ENCODE measurements around the gene SNAPC4.

Gene SNAPC4

DNA sequence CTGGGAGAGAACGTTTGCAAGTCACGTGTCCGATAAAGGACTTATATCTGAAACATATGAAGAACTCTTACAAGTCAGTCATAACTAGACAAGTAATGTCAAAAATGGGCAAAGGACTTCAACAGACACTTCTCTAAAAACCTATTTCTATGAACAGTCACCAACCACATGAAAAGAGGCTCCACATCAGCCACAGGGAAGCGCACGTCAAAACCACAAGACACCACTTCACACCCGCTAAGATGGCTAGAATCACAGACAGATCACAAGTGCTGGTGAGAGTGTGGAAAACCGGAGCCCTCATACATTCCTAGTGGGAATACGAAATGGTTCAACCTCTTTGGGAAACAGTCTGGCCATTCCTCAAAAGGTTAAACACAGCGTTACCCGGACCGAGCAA, 15.0 kb downstream of the SNAPC4 start:
- no peak for DNase-seq

DNA sequence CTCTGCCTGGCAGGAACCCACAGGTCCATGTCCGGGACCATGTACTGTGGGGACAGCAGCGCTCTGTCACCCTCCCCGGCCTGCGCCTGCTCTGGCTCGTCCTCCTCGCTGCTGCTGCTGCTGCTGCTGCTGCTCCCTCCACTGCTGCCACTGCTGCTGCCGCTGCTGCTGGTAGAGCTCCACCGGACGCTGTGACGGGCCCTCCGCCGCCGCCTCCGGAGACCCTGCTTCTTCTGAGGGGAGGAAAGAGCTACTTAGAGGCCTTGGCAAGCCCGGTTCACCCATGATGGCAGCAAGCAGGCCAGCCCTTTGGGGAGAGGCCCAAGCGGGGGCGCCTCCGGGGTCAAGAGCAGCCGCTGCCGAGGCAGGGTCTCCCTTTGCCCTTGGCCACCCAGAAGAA, 16.5 kb downstream of the SNAPC4 start:
- no peak for DNase-seq

DNA sequence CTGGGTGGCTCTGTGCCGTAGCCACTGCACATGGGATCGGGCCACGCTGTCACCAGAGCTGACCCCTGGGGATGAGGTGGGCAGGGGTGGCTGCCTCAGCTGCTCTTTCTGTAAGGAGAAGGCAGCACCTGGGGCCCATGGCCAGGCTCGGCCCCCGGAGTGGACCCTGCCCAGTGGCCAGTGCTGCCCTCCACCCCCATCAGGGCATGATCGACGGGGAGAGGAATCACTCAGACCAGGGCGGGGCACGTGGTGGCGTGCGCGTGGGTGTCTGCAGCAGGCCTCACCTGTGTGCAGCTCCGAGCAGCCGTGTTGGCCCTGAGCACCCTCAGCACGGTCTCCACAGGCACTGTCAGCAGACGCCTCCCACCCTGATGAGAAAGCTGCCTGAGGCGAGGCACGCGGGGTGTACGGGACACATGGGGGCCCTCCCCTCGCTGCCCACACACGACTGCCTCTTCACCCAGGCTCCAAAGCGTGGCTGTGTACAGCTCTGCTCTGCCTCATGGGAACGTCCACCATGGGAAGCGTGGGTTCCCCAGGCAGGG, 17.9 kb downstream of the SNAPC4 start:
- no peak for DNase-seq

DNA sequence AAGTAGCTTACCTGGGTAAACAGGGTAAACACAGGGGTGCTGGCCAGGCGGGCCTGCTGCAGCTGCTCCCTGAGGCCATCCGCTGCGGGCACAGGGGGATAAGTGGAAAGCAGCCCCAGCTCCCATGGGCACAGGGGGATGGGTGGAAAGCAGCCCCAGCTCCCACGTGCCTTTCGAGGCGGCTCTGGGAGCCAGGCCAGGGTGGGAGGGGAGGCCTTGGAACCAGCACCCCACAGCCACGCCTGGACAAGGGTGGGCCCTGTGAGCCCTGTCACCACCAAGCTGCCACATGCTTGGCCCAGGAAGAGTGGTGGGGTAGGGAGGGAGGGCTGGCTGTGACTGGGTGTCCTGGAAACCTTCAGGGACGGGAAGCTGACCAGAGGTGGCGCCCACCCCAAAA, 18.7 kb downstream of the SNAPC4 start:
- DNase-seq = no peak

DNA sequence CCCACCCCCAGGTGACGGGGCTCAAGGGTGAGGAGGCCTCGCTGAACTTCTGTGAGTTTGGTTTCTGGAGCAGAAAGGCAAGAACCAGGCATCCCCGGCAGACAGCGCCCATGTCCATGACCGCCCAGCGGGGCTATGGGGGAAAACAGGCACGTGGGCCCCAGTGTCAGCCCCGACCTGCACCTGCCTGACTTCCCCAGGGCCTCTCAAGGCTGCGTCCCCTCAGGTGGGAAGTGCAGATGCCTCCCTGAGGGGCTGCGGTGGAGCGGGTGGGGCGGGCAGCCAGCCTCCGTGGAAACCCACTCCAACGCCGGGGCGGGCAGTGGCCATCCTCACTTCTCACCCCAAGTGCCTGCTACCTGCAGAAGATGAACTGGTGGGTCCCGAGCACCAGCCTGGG, 19.6 kb downstream of the SNAPC4 start:
- no peak for DNase-seq

DNA sequence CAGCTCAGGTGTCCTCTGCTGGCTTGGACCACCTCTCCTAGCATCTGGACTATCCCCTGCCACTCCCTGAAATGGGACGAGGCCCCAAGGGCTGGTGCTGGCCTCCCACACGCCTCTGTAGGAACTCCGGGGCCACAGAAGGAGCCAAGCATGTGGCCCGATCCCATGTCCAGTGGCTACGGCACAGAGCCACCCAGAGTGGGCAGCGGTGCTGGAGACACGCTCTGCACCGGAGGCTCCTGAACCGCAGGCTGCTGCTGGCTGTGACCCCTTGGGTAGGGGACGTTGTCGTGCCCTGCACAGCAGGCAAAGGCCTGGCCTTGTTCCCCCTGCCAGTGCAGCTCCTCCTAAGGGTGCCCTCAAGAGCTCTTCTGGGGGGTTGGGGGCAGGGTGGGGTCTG, 20.1 kb downstream of the SNAPC4 start:
- no peak for DNase-seq

DNA sequence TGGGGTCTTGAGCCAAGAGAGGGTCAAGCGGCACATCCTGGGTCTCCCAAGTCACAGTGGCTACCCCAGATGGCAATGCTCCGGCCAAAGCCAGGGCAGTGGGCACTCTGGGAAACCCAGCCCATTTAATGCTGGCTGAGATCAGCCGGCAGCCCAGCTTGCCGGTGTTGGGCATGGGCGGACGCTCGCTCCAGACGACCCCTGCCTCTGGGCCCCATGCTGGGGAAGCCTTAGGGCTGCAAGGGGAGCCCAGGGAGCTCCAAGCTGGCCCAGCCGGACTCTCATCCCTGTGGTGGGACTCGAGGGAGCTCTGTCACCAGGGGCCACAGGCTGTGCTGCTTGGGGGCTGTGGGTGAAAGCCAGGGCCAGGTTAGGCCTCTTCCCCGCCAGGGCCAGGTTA, 20.6 kb downstream of the SNAPC4 start:
- DNase-seq = no peak

DNA sequence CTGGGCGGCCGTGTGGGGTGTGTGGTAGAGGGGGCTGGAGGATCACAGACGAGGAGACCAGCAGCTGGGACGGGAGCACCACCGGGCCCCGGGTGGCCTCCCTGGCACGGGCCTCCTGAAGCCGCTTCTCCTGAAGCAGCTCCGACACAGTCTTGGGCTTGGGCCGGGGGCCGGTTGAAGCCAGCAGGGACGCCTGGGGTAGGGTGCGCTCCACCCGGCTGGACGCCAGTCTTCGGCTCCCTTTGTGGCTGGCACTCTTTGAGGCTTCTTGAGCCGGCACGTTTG, 21.0 kb downstream of the SNAPC4 start:
- no peak for DNase-seq

DNA sequence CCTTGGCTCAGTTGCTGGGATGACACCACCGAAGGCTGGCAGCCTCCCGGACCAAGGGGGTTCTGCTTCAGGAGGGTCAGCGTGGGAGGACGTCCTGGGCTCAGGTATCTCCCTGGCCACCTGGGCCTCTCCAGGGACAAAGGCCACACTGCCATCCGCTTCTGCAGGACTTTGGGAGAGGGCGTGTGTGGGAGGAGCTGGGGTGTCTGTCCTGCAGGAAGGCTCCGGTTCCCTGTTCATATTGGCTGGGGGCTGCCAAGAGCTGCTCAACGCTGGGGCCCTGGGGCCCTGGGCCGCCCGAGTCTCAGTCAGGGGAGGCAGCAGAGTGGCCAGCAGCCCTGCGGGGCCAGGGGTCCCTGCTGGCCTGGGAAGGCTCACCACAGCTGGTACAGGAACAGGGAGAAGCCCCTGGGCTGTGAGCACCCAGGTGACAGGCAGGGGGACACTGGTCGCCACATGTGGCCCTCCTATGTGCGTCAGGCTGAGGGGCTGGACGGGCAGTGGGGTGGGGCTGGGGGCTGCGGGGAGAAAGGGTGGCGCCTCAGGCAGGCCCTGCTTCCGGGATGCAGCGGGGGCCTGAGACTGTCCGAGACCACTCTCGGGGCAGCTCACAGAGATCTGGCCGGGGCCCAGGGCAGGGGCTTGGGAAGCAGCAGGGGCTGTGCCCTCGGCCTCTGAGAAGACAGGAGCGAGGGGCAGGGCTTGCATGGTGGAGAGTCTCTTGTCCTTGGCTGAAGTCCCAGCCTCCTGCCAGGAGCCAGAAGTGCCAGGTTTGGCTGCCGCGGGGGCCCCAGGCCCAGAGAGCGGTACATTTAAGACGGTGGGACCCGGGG, 21.6 kb downstream of the SNAPC4 start:
- no peak for DNase-seq

DNA sequence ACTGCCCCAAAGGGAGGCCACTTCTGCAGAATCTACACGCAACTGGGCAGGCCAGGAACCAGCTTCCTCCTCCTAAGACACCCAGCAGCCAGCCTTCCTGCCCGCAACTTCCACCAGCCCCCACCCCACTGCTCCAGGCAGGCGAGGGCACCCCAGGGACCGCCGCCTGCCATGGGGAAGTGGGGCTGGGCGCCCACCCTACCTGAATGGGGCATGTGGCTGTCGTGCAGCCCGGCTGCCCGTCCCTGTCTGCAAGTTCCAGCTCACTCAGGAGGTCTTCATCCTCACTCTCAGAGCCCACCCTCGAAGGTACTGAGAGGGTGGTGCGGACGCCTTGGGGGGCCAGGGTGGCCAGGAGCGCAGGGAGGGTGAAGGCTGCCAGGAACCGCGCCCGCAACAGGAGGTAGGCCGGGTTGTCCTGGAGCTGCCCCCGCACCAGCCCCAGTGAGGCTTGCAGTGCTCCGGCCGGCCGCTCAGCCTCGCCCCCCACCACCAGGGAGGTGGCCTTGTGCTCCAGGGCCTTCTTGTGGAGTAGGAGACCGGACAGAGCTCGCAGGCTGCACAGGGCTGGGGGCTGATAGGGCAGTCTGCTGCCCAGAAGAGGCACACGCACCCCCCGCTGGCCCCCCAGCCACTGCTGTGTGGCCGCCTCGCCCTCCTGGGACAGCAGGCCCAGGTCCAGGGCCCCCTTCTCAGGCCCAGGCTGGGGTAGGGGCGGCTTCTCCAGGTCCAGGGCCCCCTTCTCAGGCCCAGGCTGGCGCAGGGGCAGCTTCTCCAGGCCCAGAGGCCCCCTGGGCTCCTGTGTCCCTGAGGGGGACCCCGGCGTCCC, 22.4 kb downstream of the SNAPC4 start:
- DNase-seq = no peak

DNA sequence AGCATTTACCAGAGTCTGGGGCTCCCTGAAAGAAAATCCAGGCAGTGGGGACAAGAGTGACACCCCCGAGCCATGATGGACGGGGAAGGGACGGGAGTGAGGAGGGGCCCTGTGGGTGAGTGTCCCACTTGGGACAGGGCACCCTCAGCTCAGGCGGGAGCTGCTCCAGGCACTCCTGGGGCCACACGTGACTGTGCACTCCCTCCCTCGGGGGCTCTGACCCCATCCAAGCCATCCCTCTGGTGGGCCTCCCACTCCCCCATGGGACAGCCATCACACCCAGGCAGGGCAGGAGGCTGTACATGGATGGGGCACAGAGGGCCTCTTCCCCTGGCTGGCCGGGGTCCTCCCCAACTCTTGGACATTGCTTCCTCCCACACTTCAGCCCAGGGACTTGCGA, 23.5 kb downstream of the SNAPC4 start:
- no peak for DNase-seq

DNA sequence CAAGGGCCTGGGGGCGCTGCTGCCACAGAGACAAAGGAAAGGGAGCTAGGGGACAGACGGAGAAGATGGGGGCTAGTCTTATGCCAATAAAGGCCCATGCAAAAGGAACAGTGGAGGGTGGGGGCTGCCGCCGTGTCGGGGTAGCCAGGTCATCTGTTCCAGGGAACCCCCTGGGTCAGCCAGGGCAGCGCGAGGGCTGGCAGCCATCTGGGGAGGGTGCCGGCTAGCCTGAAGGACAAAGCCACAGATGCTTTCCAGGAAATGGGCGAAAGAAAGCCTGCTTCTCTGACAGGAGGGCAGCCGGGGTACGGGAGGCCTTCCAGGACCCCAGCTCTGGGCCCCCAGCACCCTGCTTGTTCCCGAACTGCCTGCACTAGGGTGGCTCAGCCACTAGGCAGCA, 24.9 kb downstream of the SNAPC4 start:
- no peak for DNase-seq

DNA sequence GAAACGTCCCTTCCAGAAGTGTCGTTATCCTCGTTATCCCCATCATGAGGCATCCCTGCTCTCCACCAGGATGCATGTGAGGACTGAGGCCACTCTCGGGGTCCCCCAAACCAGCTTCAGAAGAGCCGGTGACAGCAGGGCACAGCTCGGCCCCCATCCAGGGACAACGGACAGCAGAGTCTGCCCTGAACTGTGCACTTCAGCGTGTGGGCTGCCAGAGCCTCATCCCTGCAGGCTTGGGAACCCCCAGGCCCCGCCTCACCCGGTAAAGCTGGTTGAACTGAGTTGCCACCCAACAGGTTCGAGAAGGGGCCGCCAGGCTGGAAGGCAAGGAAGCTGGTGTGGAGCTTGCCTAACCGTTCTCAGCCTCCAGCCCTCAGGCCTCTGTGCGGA, 25.8 kb downstream of the SNAPC4 start:
- DNase-seq = no peak

DNA sequence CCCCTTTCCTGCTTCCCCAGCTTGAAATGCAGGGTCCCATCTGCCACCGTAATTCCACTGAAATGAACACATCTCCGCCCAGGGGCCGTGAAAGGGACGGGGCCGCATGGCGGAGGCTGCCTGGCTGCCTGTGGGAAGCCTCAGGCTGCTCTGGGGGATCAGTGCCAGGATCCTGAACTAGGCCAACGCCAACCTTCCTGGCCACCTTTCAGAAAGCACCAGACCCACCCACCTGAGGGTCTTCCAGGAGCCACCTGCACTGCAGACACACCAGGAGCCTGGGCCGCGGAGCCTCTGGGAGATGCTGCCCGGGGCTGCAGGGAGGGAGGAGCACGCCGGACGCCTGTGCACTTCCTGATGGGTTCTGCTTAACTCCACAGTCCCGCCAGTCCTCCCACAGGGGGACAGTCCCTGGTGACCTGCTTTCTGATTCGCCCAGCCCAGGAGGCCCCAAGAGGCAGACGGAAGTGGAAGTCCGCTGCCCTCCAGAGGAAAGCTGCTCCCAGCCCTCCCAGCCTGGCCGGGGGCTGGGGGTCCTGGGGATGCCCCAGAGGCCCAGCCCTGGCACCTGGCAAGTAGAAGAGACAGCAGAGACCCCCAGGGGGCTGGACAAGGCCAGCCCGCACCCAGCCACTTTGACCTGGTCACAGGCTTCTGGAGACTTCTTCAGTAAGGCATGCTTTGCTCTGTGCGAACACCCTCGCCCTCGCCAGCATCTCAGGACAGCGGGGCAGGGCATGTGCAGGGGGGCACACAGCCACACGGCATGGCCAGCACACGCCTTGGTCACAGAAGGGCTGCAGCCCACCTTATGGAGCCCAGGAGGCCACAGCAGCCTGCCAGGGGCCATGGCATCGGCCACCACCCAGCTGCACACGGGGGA, 26.4 kb downstream of the SNAPC4 start, which contains the start of gene CARD9:
Gene CARD9, minus strand, starts transcription at position 370 of the 883 bp plus-strand sequence. CDS start 1,591 bp downstream, outside the sequence.
- no peak for DNase-seq

DNA sequence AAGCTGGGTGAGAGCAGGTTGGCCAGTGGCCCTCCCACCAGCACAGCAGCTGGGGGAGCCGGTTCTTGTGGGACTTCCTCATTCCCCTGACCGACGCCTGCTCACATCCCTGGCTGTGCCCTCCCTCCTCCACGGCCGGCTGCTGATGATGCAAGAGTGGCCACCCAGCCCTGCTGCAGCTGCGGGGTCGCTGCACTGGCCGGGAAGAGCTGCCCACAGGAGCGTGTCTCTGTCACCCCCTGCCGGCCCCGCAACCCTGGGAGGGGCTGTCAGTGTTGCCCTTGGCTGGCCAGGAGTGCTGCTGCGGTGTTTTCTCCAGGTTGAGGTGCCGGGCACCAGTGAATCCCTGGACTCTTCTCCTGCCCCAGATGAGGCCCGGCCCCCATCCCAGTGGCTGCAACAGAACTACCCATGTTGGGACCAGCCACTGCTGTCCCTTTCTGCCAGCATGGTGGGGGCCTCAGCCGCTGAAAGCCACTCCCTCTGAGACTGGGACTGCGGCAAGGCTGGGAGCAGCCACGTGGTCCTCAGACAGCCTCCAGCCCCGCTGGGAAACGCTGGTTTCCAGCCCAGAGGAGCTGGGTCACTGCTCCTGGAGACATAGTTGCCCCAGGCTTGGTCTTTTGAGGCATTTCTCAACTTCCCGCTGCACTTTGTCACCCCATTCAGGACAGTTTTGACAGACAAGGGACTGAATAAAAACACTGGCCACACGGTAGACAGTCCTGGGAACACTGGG, 27.2 kb downstream of the SNAPC4 start:
- DNase-seq = no peak

DNA sequence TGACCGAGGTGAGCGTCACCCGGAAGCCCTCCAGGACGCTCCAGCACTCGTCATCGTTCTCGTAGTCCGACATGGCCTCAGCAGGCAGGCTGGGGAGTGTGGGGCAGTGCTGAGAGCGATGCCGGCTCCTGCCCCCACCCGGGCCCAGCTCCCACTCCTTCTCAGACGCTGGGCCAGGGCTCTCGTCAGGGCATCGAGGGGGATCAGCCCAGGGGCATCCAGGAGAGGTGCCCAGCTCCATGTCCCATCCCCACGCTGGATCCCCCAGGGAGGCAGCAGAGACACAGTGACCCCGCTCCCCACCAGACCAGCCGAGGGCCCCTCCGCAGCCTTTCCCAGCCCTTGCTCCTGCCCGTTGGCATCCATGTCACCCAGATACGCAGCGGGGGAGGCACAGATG, 28.0 kb downstream of the SNAPC4 start:
- DNase-seq = no peak

DNA sequence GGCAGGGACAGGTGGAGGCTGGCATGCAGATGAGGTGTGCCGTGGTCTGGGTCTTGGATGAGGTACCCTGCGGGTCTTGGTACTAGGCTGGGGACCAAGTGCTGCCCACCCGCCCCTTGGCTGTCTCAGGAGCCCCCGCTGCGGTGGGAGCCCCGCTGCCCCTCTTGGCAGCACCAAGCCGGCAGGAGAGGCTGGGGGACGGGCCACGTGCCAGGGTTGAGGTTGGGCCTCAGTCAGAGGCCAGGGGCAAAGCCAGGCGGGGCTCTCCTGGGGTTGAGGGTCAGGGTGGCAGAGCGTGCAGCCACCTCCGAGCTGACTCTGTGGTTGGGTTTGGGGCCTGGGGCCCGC, 28.5 kb downstream of the SNAPC4 start:
- no peak for DNase-seq

DNA sequence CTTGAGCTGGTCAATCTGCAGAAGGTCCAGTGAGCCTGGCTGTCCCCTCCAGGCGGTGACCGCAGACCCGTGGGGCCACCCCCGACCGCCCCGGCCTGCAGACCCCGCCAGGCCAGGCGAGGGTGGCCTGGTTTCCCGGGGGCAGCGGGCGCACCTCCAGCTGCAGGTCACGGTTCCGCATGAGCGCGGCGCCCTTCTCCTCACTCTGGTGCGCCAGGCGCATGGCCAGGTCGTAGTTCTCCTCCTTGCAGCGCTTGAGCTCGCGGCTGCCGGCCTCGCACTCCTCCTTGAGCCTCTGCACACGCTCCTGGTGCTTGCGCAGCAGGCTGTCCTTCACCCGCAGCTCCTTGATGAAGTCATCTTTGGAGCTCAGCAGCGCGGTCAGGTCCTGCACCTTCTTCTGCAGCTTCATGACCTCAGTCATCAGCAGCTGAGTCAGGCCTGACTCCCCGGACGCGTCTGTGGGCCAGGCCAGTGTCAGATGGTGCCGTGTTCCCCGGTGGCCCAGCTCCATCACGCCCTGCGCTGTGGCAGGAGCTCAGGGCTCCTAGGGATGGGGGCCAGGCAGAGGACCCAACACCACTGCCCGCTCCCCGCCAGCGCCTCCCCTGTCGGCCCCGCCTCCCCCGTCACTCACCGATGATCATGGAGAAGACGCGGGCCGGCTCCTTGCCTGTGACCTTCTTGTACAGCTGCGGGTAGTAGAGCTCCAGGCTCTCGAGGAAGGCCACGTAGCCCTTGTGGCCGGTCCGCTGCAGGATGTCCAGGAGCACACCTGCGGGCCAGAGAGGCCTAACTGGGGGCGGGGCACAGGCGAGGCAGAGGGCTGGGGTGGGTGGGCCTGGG, 29.1 kb downstream of the SNAPC4 start:
- no peak for DNase-seq

DNA sequence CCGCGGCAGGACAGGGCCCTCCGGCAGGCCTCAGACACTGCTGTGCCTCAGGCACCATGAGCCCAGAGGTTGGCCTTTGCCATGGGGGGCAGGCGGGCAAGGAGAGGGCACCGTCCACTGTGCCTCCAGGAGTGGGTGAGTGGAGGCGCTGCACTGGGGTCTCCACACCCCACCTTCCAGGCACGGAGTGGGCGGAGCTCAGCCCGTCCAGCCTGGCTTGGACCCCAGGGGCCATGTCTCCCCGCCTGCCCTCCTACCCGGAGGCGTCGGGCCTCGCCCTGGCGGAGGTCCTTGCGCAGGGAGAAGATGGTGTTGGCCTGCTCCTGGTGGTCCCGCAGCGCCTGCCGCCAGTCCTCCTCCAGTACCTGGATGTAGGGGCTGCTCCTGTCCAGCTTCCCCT, 29.9 kb downstream of the SNAPC4 start:
- DNase-seq = no peak

DNA sequence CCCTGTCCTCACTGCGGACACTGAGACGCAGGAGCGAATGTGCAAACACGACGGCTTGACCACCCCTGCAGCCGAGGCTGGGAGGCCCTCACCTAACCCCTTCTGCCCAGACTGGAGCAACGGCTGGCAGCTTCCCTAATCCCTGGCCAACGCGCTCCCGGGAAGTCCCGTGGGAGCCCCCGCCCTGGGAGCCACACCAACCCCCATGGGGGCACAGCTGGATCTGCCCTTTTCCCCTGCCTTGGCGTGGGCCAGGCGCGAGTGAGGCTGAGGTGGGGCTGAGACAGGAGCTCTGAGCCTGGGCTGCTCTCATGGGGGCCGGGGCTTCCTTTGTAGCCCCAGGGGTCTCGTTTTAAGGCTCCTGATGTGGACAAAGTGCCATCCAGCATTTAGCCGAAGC, 31.8 kb downstream of the SNAPC4 start:
- DNase-seq = no peak

DNA sequence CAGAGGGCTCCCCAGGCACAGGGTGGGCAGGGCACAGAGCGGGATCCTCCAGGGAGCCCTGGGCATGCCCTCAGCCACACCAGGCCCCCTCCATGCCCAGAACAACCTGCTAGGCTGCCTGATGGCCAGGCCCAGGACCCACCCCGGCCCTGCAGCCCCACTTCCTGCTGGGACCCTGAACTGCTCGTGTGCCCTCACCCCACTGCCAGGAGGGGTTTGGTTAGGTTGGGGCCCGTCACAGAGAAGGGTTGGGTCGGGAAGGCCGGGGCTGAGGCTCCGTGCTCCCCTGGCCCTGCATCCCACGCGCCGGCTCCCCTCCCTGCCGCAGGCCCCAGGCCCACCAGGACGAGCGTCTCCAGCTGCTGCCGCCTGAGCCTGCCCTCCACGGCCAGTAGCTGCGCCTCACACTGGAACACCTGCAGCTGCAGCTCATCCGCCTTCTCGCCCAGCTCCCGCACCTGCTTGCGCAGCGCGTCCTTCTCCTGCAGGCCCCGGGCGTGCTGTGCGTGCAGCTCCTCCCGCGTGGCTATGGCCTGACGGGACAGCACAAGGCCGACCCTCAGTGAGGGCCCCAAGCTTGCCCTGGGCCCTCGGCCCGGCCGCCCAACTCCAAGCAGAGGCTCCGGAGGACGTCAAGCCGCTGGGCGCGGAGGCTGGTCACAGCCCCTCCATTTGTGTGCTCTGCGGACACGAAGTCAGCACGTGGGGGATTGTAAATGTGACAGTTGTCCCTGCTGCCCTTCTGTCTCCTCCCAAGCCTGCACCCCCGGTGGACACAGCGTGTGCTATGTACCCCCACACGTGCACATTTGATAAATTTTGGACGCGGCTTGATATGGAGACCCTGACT, 32.4 kb downstream of the SNAPC4 start:
- no peak for DNase-seq

Data from NCI-H1092 treated with DMSO at 0.1 percent for 48 hours (cell line).